Esophagus squamous epithelium (tissue), 4 donors: ENCODE data around the gene PHF12.

ENCODE experiments used
- CTCF ChIP-seq, 6 experiments: fragments of 450-650 bp in 4 of 6; fragments of 200-600 bp in 2 of 6; sonication (generic) in 2 of 6; IDR thresholded peaks; one replicate each; pipeline ENCODE4 v1.5.1; 2016 to 2019; ENCODE audit warnings: antibody characterized with exemption in 6 of 6, mild to moderate bottlenecking in 4 of 6, moderate library complexity in 4 of 6
- POLR2A ChIP-seq, 4 donors: fragments of 450-650 bp; IDR thresholded peaks; one replicate each; pipeline ENCODE4 v1.6.1; 2017; ENCODE audit warnings: antibody characterized with exemption in 4 of 4, mild to moderate bottlenecking in 4 of 4, moderate library complexity in 3 of 4

- TF ChIP-seq CTCF (IDR thresholded peaks at IDR 0.05) (no peak), POLR2A (IDR thresholded peaks at IDR 0.05) (no peak)
Observed at GRCh38 chr17:28999206-28999605, 47.9 kb upstream of the PHF12 start.
